Mesodermal cell (in vitro differentiated cells): ENCODE results near the gene EFHC1.
A peak's percentile ranks its signal among the peaks of the same experiment; 100 is the strongest.
"Not testable (repeated sequence)": the region's sequence is repeated elsewhere in the genome, so short reads cannot be mapped to it uniquely, and the experiment has no call there.

Experiments
- H3K27ac ChIP-seq: 2 replicates; pipeline ENCODE4 v1.7.0; 2013; ENCODE audit warnings: mild to moderate bottlenecking, low read depth, low read length, moderate library complexity; ENCODE audit not compliant: severe bottlenecking
- H3K36me3 ChIP-seq: 2 replicates; pipeline ENCODE4 v1.7.1; 2013; ENCODE audit warnings: mild to moderate bottlenecking, low read length, moderate library complexity; ENCODE audit not compliant: control insufficient read depth, insufficient read depth
- H3K4me1 ChIP-seq: one replicate; pipeline ENCODE4 v1.7.1; 2013; ENCODE audit warnings: mild to moderate bottlenecking, low read length; ENCODE audit not compliant: insufficient read depth, control insufficient read depth, poor library complexity, severe bottlenecking
- H3K4me3 ChIP-seq: 2 replicates; pipeline ENCODE4 v1.7.0; 2013; ENCODE audit warnings: low read length, control low read depth, mild to moderate bottlenecking; ENCODE audit not compliant: insufficient read depth, poor library complexity, severe bottlenecking; ENCODE audit errors: extremely low read depth
- H3K9me3 ChIP-seq: 2 replicates; pipeline ENCODE4 v1.7.1; 2013; ENCODE audit warnings: mild to moderate bottlenecking, low read length, moderate library complexity; ENCODE audit not compliant: control insufficient read depth
- WGBS, 2 experiments: methylation state at CpG; one replicate each; pipeline ENCODE4 v1.1.5; 2013; ENCODE audit warnings: missing lambda C conversion rate in 2 of 2; ENCODE audit not compliant: insufficient coverage in 2 of 2; 5-methylcytosine and 5-hydroxymethylcytosine counted together

The EFHC1 gene

GRCh38 chr6:52388119-52388518, 32.0 kb upstream of the EFHC1 start:
- H3K27ac ChIP-seq, H3K9me3 ChIP-seq, H3K4me3 ChIP-seq, H3K36me3 ChIP-seq: not testable (repeated sequence)
- no CpG with 5 or more reads among the region's 4 CpGs for WGBS, 2 experiments
- H3K4me1 ChIP-seq: peaks cover 16% of the 10 kb centered on the region

- Histone ChIP-seq H3K27ac (no peak overlapping the region), H3K36me3 (peaks cover 3% of the 10 kb centered on the region), H3K4me3 (no peak overlapping the region), H3K9me3 (peaks cover 8% of the 10 kb centered on the region), H3K4me1 (peaks cover 16% of the 10 kb centered on the region)
- 88 to 92% methylated on average over 3 to 4 of the region's 4 CpGs for whole genome bisulfite sequencing, 2 experiments
Observed at GRCh38 chr6:52388790-52389189, 31.4 kb upstream of the EFHC1 start.

GRCh38 chr6:52389264-52389625, 30.9 kb upstream of the EFHC1 start:
- no peak overlapping the region for H3K4me3 ChIP-seq
- WGBS, 2 experiments: 78 to 83% methylated on average over 1 of the region's 1 CpG
- peaks cover 16% of the 10 kb centered on the region for H3K4me1 ChIP-seq
- peaks cover 3% of the 10 kb centered on the region for H3K36me3 ChIP-seq
- no peak overlapping the region for H3K27ac ChIP-seq
- peaks cover 8% of the 10 kb centered on the region for H3K9me3 ChIP-seq

- H3K4me1 ChIP-seq: peaks cover 16% of the 10 kb centered on the region
- H3K9me3 ChIP-seq: peaks cover 8% of the 10 kb centered on the region
- H3K36me3 ChIP-seq: peaks cover 3% of the 10 kb centered on the region
- H3K4me3 ChIP-seq: no peak overlapping the region
- H3K27ac ChIP-seq: peak overlapping the region; percentile 39
- 95 to 100% methylated on average over 5 to 8 of the region's 8 CpGs for WGBS, 2 experiments
Observed at GRCh38 chr6:52389626-52390360, 30.3 kb upstream of the EFHC1 start.

GRCh38 chr6:52390361-52390727, 29.8 kb upstream of the EFHC1 start:
- peak overlapping the region; percentile 39 for H3K27ac ChIP-seq

GRCh38 chr6:52391599-52391998, 28.5 kb upstream of the EFHC1 start:
- peaks cover 3% of the 10 kb centered on the region for H3K36me3 ChIP-seq
- peaks cover 8% of the 10 kb centered on the region for H3K9me3 ChIP-seq
- H3K4me3 ChIP-seq: no peak overlapping the region
- H3K4me1 ChIP-seq: peaks cover 18% of the 10 kb centered on the region
- no peak overlapping the region for H3K27ac ChIP-seq
- 75% methylated on average over 1 of the region's 1 CpG; no CpG with 5 or more reads in 1 of the 2 experiments for WGBS, 2 experiments

More at GRCh38 chr6:52390361-52390727, 29.8 kb upstream of the EFHC1 start:
- Histone ChIP-seq H3K36me3 (peaks cover 3% of the 10 kb centered on the region), H3K4me1 (peaks cover 16% of the 10 kb centered on the region), H3K4me3 (no peak overlapping the region), H3K9me3 (peaks cover 8% of the 10 kb centered on the region)
- 90% methylated on average over 2 of the region's 4 CpGs; no CpG with 5 or more reads in 1 of the 2 experiments for WGBS, 2 experiments

GRCh38 chr6:52392944-52393343, 27.2 kb upstream of the EFHC1 start:
- no peak overlapping the region for H3K27ac ChIP-seq
- 100% methylated on average over 1 of the region's 1 CpG for whole genome bisulfite sequencing, 2 experiments
- peaks cover 4% of the 10 kb centered on the region for H3K9me3 ChIP-seq
- H3K36me3 ChIP-seq: peaks cover 3% of the 10 kb centered on the region
- H3K4me3 ChIP-seq: no peak overlapping the region
- peaks cover 25% of the 10 kb centered on the region for H3K4me1 ChIP-seq

- WGBS, 2 experiments: 92 to 100% methylated on average over 1 of the region's 1 CpG
Observed at GRCh38 chr6:52393780-52394179, 26.4 kb upstream of the EFHC1 start.

GRCh38 chr6:52394251-52394666, 25.9 kb upstream of the EFHC1 start:
- Histone ChIP-seq H3K4me3 (no peak overlapping the region), H3K4me1 (peaks cover 23% of the 10 kb centered on the region)
- 67% methylated on average over 1 of the region's 4 CpGs; no CpG with 5 or more reads in 1 of the 2 experiments for WGBS, 2 experiments

More at GRCh38 chr6:52393780-52394179, 26.4 kb upstream of the EFHC1 start:
- H3K4me3 ChIP-seq: no peak overlapping the region
- no peak overlapping the region for H3K27ac ChIP-seq
- H3K36me3 ChIP-seq: no peaks in the 10 kb centered on the region
- no peaks in the 10 kb centered on the region for H3K9me3 ChIP-seq
- H3K4me1 ChIP-seq: peaks cover 25% of the 10 kb centered on the region

GRCh38 chr6:52395969-52396368, 24.2 kb upstream of the EFHC1 start:
- Histone ChIP-seq H3K9me3 (no peaks in the 10 kb centered on the region), H3K27ac (no peak overlapping the region), H3K4me1 (peaks cover 9% of the 10 kb centered on the region), H3K4me3 (no peak overlapping the region), H3K36me3 (no peaks in the 10 kb centered on the region)
- 81 to 93% methylated on average over 2 of the region's 2 CpGs for WGBS, 2 experiments

More at GRCh38 chr6:52394251-52394666, 25.9 kb upstream of the EFHC1 start:
- no peak overlapping the region for H3K27ac ChIP-seq
- H3K9me3 ChIP-seq: no peaks in the 10 kb centered on the region
- no peaks in the 10 kb centered on the region for H3K36me3 ChIP-seq
